HT-29 (cell line): Measurements from ENCODE around the gene NMUR2. TPM values are rescaled to one million over a fixed set of nuclear protein-coding genes. Genes with fewer than 3 reads are reported as not detected.
A peak's percentile ranks its signal among the peaks of the same experiment; 100 is the strongest.

Experiments used
- DNase-seq: peaks from one replicate; pipeline ENCODE4 v3.0.0-alpha.2; 2015; ENCODE audit warnings: low spot score
- total RNA-seq: library from RNA; depleted of rRNA; stranded (reverse); fragments of >200 nt; shearing (Covaris generic); gene quantifications from 2 replicates; pipeline ENCODE4 v1.2.3, GENCODE V29; 2014

Gene NMUR2
- total RNA-seq, 1 experiment from 2014 or later = 26.2 TPM

GRCh38 chr5:152369298-152369697 is 35.8 kb downstream of the NMUR2 start:
- DNase-seq = no peak

- no peak for DNase-seq
Observed at GRCh38 chr5:152367554-152367953, 37.5 kb downstream of the NMUR2 start.

- no peak for DNase-seq
Observed at GRCh38 chr5:152366716-152367115, 38.4 kb downstream of the NMUR2 start.

GRCh38 chr5:152364899-152365298 is 40.2 kb downstream of the NMUR2 start:
- no peak for DNase-seq

GRCh38 chr5:152364172-152364571 is 40.9 kb downstream of the NMUR2 start:
- no peak for DNase-seq

GRCh38 chr5:152358861-152359568 is 46.1 kb downstream of the NMUR2 start:
- DNase-seq = no peak

- no peak for DNase-seq
Observed at GRCh38 chr5:152356506-152356905, 48.6 kb downstream of the NMUR2 start.

GRCh38 chr5:152355061-152355460 is 50.0 kb downstream of the NMUR2 start:
- no peak for DNase-seq

GRCh38 chr5:152353001-152353400 is 52.1 kb downstream of the NMUR2 start:
- no peak for DNase-seq

- DNase-seq = peak; percentile 69
Observed at GRCh38 chr5:152349683-152350526, 55.2 kb downstream of the NMUR2 start.
